GM18498 (cell line): ENCODE results near the gene APOL1.
"Not testable (repeated sequence)": the region's sequence is repeated elsewhere in the genome, so short reads cannot be mapped to it uniquely, and the experiment has no call there.

ENCODE experiments used
- ATAC-seq: cut with Tn5 transposase; IDR thresholded peaks from one replicate; pipeline ENCODE4 v1.9.1; 2021; ENCODE audit warnings: mild to moderate bottlenecking, moderate library complexity; ENCODE audit not compliant: unreplicated experiment

The APOL1 gene

GRCh38 chr22:36290391-36291075 lies 37.6 kb downstream of the APOL1 start:
- not testable (repeated sequence) for ATAC-seq

GRCh38 chr22:36291831-36292740 lies 39.2 kb downstream of the APOL1 start:
- ATAC-seq: no peak

GRCh38 chr22:36292823-36293530 lies 40.0 kb downstream of the APOL1 start:
- no peak for ATAC-seq

- ATAC-seq: no peak
Measured at GRCh38 chr22:36293606-36294292, 40.8 kb downstream of the APOL1 start.

GRCh38 chr22:36294293-36294620 lies 41.3 kb downstream of the APOL1 start:
- ATAC-seq: no peak

- no peak for ATAC-seq
Measured at GRCh38 chr22:36294801-36295200, 41.9 kb downstream of the APOL1 start.

GRCh38 chr22:36295247-36295646 lies 42.3 kb downstream of the APOL1 start:
- ATAC-seq: no peak

GRCh38 chr22:36296690-36297089 lies 43.8 kb downstream of the APOL1 start:
- no peak for ATAC-seq

- ATAC-seq: no peak
Measured at GRCh38 chr22:36297568-36297967, 44.6 kb downstream of the APOL1 start.

GRCh38 chr22:36298118-36298517 lies 45.2 kb downstream of the APOL1 start:
- no peak for ATAC-seq

GRCh38 chr22:36298601-36299000 lies 45.7 kb downstream of the APOL1 start:
- ATAC-seq: no peak

- ATAC-seq: no peak
Measured at GRCh38 chr22:36299295-36299694, 46.4 kb downstream of the APOL1 start.

- ATAC-seq: no peak
Measured at GRCh38 chr22:36299911-36300310, 47.0 kb downstream of the APOL1 start.

GRCh38 chr22:36300396-36301212 lies 47.7 kb downstream of the APOL1 start:
- ATAC-seq: no peak

GRCh38 chr22:36301384-36301828 lies 48.5 kb downstream of the APOL1 start:
- ATAC-seq: no peak

GRCh38 chr22:36301851-36302250 lies 48.9 kb downstream of the APOL1 start:
- no peak for ATAC-seq

- ATAC-seq: no peak
Measured at GRCh38 chr22:36302439-36303114, 49.6 kb downstream of the APOL1 start.

GRCh38 chr22:36303115-36303467 lies 50.2 kb downstream of the APOL1 start:
- no peak for ATAC-seq

- ATAC-seq: no peak
Measured at GRCh38 chr22:36303874-36304273, 50.9 kb downstream of the APOL1 start.

- no peak for ATAC-seq
Measured at GRCh38 chr22:36304429-36304828, 51.5 kb downstream of the APOL1 start.
